HG03469 (cell line): Measurements from ENCODE around the gene BLZF1.
"Not testable (repeated sequence)": the region's sequence is repeated elsewhere in the genome, so short reads cannot be mapped to it uniquely, and the experiment has no call there.

ENCODE experiments used
- ATAC-seq: cut with Tn5 transposase; IDR thresholded peaks from one replicate; pipeline ENCODE4 v1.9.1; 2021; ENCODE audit warnings: mild to moderate bottlenecking, moderate library complexity, moderate number of reproducible peaks; ENCODE audit not compliant: unreplicated experiment

Gene BLZF1

DNA sequence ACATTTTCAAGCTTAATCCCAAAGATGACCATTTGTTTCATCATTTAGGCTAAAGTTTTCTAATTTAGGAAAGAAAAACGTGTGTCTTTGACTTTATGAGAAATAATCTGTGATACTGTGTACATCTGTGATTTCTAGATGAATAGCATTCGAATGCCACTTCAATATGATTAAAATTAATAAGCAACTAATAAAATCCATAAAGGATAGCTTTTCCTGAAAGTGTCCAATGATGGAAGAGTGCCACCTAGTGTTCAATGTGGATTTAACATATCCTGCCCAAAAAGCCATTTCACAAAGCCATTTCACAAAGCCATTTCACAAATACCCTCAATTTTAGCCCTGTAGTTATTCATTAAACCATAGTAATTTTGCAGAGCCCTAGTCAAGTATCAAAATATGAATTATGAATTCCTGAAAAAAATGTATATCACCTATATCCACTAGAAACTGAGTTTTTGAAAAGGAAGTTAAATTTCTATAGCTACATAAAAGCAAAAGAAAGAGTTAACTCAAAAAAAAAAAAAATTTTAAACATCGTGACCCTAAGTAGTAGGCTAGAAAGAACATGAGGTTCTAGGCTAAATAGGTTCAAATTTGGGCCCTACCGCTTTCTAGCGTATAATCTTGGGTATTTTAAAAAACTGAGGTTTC lies 19.5 kb upstream of the BLZF1 start:
- no peak for ATAC-seq

DNA sequence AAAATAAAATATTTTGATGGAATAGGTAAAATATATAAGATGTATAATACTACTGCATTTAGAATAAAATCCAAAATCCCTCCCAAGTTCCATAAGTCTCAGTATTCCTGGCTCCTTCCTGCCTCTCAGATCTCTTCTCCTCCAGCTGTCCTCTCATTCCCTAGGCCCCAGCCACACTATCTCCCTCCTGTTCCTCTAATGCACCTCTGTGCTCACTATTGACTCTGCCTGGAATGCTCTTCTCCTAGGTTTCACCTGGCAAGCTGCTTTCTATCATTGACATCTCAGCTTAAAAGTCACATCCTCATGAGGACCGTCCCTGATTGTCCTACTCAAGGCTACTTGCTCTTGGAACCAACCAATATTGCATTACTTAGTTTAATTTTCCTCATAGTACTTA lies 7.6 kb upstream of the BLZF1 start:
- ATAC-seq, result no peak

DNA sequence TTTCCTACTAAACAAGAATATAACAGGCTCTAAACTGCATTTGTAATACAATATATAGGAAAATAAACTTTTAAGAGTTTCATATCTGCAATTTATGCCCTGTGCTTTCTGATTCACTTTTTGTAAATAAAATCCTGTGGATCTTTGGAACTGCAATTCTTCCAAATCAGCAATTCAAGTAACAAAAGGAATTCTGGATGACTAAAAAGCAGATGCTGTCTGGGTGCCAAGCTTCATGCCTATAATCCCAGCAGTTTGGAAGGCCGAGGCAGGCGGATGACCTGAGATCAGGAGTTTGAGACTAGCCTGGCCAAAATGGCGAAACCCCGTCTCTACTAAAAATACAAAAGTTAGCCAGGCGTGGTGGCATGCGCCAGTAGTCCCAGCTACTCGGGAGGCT lies 6.7 kb upstream of the BLZF1 start:
- no peak for ATAC-seq

DNA sequence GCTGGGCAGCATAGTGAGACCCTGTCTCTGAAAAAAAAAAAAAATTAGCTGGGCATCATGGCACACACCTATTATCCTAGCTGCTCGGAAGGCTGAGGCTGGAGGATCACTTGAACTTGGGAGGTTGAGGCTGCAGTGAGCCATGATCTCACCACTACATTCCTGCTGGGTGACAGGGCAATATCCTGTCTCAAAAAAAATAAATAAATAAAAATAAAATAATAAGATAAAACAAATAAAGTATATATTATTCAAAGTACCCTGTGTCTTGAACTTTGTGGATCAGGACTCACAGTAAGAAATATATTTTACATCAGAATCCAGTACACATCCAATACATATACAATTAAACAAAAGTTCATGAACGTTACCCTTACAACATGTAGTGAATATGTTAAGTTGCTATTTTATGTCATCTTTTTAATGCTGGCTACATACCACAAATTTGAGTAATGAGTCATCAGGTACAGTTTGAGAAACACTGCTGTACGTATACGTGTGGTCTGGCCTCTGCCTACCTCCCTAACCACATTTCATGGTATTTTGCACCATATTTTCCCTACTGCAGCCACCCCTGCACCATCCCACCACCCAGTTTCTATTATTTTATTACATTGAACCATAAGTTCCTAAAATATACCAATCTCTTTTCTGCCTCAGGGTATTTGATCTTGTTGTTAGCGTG lies 4.8 kb upstream of the BLZF1 start:
- ATAC-seq, result peak; percentile 49

DNA sequence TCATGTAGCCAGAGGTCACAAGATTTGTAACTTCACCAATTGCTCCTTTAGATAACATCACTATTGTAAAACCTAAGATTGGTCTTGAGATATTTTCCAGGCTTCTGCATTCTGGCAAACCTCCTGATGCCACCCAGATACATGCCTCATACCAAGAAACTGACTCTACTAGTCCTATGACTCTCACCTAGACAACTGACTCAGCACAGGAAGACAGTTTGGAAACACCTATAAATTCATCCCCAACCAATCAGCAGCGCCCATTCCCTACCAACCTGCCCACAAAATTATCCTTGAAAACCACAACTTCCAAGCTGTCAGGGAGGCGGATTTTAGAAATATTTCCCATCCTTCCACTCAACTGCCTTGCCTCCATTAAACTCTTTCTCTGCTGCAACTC lies 3.0 kb upstream of the BLZF1 start:
- ATAC-seq, result no peak

DNA sequence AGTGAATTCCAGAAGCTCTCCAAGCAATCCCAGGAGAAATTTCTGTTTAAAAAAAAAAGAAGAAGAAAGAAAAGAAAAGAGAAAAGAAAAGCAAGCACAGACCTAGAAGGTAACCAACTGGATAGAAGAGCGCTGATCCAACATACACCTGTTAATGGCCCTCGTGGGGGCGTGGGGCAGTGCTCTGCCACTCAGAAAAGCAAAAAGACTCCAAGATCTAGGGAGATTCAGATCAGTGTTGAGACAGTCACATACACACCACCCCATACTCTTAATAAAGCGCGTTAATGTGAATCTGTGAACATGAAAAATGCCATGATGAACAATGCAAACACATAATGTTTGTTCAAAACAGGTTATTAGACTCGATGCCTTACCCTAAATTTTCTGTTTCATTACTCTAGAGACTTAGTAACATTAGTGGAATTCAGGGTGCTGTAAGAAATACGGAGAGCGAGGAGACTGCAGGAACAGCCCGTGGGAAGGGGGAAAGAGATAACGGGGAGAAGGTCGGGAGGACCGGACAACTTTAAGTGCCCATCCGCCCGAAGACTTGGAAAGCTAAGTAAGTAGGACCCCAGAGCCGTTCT lies 804 bp upstream of the BLZF1 start:
- no peak for ATAC-seq

DNA sequence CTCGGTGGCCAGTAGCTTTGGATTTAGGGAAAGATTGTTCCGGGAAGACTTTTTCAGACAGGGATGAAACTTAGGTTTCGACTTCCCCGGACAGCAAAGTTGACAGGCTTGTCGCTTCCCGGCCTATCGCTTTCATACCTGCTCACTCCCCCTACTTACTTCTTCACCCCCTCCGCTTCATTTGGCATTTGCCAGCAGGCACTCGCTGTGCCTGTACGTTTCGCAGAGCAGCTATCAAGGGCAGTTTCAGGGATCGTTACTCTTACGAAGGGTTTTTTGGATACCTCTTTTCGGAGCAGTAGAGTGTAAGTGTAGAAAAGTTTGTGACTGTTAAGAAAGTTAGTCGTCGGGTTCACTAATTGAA lies 393 bp downstream of the BLZF1 start:
- no peak for ATAC-seq

DNA sequence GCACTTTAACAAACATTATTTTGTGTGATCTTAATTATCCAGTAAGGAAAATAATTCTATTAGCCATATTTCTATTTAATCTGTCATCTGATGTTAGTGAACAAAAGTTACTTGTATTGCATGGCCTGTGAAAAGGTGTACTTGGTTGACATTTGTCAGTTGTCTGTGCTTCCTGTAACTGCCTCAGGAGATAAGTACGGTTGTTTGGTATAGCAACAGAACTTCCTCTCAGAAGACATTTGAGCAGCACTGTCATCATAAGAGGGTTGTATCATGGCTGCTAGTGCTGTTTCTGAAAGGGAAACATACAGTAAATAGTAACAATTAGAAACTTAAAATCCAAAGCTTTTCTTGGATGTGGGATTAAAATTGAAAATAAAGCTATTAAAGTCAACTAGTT lies 3.4 kb downstream of the BLZF1 start:
- no peak for ATAC-seq

DNA sequence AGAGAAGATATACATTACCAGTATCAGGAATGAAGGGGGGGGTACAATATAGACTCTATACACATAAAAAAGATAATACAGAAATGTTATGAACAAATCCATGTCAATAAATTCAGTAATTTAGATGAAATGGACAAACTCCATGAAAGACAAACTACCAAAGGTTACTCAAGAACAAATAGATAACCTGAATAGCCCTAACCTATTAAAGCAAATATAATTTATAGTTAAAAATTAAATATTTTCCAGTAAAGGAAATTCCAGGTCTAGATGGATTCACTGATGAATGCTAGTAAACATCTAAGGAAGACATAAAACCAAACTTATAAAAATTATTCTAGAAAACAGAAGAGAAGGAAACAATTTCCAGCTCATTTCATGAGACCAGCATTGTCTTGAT lies 13.2 kb downstream of the BLZF1 start:
- no peak for ATAC-seq

DNA sequence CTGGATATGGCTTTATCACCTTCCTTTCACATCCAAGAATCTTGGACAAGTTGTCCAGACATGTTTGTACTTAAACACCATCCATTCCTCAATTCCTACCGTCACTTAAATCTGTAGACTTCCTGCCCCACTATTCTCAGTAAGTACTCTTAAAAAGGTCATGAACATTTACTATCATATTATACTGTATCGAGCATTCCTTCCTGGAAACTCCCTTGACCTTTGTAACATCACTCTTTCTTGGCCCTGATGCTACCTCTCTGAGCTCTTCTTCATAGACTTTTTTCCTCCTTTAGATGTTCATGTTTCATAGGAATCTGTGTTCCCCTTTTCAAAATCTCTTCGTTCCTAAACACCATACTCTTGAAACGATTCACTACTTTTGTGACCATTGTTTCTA lies 15.5 kb downstream of the BLZF1 start:
- no peak for ATAC-seq

DNA sequence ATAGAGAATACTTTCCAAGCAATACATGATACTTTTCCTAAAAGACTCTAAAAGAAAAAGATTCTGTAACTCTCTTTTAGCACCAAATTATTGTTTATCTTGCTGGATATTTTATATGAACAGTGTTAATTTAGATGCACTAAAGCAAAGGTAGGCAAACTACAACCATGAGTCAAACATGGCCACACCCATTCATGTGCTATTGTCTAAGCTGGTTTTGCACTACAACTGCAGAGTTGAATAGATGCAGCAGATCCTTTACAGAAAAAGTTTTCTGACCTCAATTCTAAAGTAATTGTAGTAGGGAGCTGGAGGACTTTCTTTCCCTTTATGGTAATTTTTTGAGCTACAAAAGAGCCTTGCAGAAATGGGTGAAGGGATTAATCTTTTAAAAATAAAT lies 19.4 kb downstream of the BLZF1 start:
- no peak for ATAC-seq

DNA sequence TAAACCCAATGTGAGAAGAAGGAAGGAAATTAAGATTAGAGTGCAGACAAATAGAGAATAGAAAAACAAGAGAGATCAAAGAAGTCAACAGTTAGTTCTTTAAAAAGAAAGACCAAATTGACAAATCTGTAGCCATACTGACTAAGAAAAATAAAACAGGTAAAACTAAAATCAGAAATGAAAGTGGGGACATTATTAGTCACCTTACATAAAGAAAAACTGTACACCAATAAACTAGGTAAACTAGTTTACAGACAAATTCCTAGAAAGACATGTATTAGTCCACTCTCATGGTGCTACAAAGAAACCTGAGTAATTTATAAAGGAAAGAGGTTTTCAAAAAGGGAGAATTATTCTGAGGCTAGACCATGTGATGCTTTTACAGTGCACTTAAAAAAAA lies 22.3 kb downstream of the BLZF1 start:
- ATAC-seq, result peak; percentile 86

DNA sequence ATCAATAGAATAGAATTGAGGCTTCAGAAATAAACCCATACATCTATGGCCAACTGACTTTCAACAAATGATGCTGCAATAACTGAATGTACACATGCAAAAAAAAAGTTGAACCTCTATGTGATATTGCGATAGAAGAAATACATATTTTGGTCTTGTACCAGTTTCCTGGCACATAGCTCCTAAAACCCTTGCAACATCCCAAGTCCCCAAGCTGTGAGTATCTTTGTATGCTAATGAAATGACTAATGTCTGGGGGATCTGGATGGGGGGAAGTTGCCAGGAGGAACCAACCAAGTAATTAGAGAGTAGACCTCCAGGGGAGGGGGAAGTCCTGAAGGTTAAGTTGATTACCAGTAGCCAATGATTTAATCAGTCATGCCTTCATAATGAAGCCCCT lies 24.4 kb downstream of the BLZF1 start:
- no peak for ATAC-seq

DNA sequence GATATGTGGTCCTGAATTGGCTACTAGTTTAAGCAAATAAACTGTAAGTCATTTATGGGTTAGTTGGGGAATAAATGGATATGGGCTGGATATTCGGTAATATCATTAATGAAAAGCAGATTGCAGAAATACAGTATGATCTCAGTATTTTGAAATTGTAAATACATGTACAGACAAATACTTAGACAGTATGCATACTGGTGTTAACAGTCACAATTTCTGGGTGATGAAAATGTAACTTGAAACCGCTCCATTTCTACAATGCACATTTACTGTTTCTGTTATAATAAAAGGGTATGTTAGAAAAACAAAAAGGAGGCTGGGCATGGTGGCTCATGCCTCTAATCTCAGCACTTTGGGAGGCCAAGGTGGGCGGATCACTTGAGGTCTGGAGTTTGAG lies 28.0 kb downstream of the BLZF1 start:
- ATAC-seq, result no peak

DNA sequence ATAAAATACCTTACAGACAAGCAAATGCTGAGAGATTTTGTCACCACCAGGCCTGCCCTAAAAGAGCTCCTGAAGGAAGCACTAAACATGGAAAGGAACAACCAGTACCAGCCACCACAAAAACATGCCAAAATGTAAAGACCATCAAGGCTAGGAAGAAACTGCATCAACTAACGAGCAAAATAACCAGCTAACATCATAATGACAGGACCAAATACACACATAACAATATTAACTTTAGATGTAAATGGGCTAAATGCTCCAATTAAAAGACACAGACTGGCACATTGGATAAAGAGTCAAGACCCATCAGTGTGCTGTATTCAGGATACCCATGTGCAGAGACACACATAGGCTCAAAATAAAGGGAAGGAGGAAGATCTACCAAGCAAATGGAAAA lies 34.6 kb downstream of the BLZF1 start:
- not testable (repeated sequence) for ATAC-seq

DNA sequence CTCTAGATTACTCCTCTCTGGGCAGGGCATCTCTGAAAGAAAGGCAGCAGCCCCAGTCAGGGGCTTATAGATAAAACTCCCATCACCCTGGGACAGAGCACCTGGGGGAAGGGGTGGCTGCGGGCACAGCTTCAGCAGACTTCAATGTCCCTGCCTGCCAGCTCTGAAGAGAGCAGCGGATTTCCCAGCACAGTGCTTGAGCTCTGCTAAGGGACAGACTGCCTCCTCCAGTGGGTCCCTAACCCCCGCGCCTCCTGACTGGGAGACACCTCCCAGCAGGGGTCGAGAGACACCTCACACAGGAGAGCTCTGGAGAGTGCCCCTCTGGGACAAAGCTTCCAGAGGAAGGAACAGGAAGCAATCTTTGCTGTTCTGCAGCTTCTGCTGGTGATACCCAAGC lies 40.3 kb downstream of the BLZF1 start:
- not testable (repeated sequence) for ATAC-seq

DNA sequence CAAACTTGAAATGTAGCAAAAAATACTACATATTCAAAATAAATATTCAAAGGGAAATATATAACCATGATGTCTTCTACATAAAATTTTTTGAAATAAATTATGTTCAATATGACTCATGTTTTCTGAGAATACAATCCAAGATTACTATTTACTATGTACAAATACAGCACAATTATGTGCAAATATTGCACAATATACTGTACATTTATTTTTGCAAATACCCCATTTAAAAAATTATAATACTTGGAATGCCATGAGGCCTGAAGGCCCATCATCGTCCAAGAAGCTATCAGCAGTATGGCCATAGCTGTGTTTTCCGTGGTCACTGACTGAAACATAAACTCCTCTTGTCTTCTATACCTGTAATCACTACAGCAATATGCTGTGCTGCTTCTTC lies 47.0 kb downstream of the BLZF1 start:
- no peak for ATAC-seq

DNA sequence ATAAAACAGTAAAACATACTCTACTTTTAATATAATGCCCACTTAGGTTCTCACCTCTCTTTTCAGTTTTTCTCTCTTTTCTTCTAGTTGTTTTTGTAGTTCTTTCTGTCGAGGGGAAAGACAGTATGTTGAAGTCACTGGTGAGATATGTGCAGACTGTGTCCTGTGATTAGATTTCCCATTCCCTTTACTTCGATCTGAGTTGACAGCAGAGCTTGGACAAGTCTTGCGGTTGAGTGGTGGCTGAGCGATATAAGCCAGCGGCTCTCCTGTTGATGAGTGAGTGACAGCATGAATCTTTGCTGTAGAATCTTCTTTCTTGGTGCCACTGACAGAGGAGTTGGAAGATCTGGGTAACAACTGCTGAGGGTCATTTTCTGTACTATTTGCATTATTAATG lies 53.3 kb downstream of the BLZF1 start:
- ATAC-seq, result no peak

DNA sequence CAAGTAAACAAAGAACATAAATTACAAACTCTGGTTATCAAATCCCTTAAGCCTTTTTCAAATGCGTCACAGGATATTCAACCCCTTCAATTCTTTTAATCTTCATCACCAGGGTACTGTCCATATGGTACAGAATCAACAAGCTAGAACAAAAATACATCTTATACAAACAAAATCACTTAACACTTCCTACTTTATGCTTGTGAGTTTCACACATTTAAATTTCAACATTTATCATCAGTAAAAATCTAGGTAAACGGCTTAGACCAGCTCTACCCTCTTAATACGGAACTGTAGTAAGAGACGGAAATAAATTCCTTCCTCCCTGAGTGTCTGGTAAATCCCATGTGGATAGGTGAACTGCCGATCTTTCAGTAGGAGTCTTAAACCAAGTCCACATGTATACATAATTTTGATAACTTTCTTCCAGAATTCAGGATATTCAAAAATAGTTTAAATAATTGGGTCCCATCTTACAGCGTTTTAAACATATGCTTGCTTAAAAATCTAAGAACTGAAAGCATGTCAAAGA lies 58.2 kb downstream of the BLZF1 start:
- no peak for ATAC-seq

DNA sequence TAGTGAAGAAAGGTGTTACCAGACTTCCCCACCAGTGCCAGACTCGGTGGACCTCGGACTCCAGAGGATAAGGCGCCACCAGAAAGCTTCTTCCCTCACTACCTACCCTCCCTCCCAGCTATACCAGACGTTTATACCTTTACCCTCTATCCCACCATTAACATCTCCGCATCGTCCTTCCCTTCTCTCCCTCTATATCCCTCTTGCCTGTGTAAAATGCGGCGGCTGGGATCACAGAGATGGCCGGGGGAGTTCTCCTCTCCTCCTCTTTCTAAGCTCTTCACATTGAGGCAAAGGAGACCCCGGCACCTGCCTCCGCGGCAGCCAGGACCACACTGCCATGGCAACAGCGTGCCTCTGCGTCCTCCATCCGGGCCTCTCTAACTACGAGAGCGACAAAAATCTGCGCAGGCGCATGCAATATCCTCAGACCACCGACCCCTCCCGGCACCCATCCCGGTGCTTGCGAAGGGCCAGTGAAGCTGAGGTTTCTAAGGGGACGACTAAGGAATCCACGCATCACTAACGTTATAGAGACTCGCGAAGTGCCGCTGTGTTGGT lies 59.2 kb downstream of the BLZF1 start, which contains the start of gene CCDC181:
TSS of gene CCDC181 (minus strand) at position 394 of the 561 bp plus-strand sequence. CDS start 2,547 bp downstream, outside the sequence.
- no peak for ATAC-seq
